HEK293 (cell line): Measurements from ENCODE around the gene TLX3.

ENCODE experiments used
- CTCF ChIA-PET: fragments of 350-600 bp; formaldehyde crosslinking; extraction: SDS; loops from one replicate; lab custom pipeline; 2021; ENCODE audit warnings: antibody characterized with exemption; lab: Yijun Ruan, JAX
- POLR2A ChIA-PET: fragments of 300-600 bp; formaldehyde crosslinking; extraction: SDS; loops from one replicate; lab custom pipeline; 2020; ENCODE audit warnings: antibody characterized with exemption, inconsistent platforms; lab: Yijun Ruan, JAX
- H3K27ac ChIP-seq: fragments of 200-500 bp; sonication (Bioruptor generic); 2 replicates; pipeline ENCODE4 v1.5.1; 2014; ENCODE audit warnings: low read depth, low read length, control low read depth, inconsistent platforms; ENCODE audit errors: extremely low read depth
- H3K36me3 ChIP-seq, 2 experiments: fragments of 200-500 bp in 1 of 2; sonication (Bioruptor generic) in 1 of 2; 1 replicate in 1 of 2; 2 replicates in 1 of 2; pipeline ENCODE4 v1.5.1; 2014 to 2017; ENCODE audit warnings: inconsistent platforms in 2 of 2, low read length in 2 of 2; ENCODE audit not compliant: control insufficient read depth in 2 of 2, insufficient read depth in 1 of 2
- H3K4me1 ChIP-seq: fragments of 200-500 bp; sonication (Bioruptor generic); 2 replicates; pipeline ENCODE4 v1.5.1; 2014; ENCODE audit warnings: mild to moderate bottlenecking, low read length, inconsistent platforms; ENCODE audit not compliant: control insufficient read depth, insufficient read depth
- H3K4me3 ChIP-seq: 2 replicates; pipeline ENCODE4 v1.5.1; 2011; ENCODE audit warnings: low read depth, mild to moderate bottlenecking, control low read depth, low read length, moderate library complexity
- H3K9me3 ChIP-seq: fragments of 200-500 bp; sonication (Bioruptor generic); 2 replicates; pipeline ENCODE4 v1.5.1; 2014; ENCODE audit warnings: low read depth, low read length, inconsistent platforms; ENCODE audit not compliant: control insufficient read depth, insufficient read depth
- EGR2 ChIP-seq: fragments of 450-650 bp; formaldehyde crosslinking; IDR thresholded peaks from 2 replicates; pipeline ENCODE4 v1.5.1; 2016; ENCODE audit warnings: low read depth, missing biosample characterization, missing genetic modification characterization
- GLIS2 ChIP-seq: fragments of 450-650 bp; formaldehyde crosslinking; IDR thresholded peaks from 2 replicates; pipeline ENCODE4 v1.5.1; 2016; ENCODE audit warnings: missing biosample characterization, missing genetic modification characterization
- OSR2 ChIP-seq: fragments of 450-650 bp; formaldehyde crosslinking; IDR thresholded peaks from 2 replicates; pipeline ENCODE4 v1.5.1; 2016; ENCODE audit warnings: missing biosample characterization, missing genetic modification characterization
- PRDM6 ChIP-seq: fragments of 450-650 bp; formaldehyde crosslinking; IDR thresholded peaks from 2 replicates; pipeline ENCODE4 v1.5.1; 2017; ENCODE audit warnings: missing biosample characterization, missing genetic modification characterization
- RBAK ChIP-seq: fragments of 450-650 bp; formaldehyde crosslinking; IDR thresholded peaks from 2 replicates; pipeline ENCODE4 v1.5.1; 2016; ENCODE audit warnings: missing biosample characterization, missing genetic modification characterization
- REST ChIP-seq: fragments of 450-650 bp; formaldehyde crosslinking; IDR thresholded peaks from 2 replicates; pipeline ENCODE4 v1.5.1; 2016; ENCODE audit warnings: missing biosample characterization, missing genetic modification characterization
- ZNF169 ChIP-seq: fragments of 450-650 bp; formaldehyde crosslinking; IDR thresholded peaks from 2 replicates; pipeline ENCODE4 v1.5.1; 2016; ENCODE audit warnings: missing biosample characterization, missing genetic modification characterization
- ZNF626 ChIP-seq: fragments of 450-650 bp; sonication (Bioruptor Pico); formaldehyde crosslinking; IDR thresholded peaks from 2 replicates; pipeline ENCODE4 v1.5.1; 2018; ENCODE audit warnings: missing biosample characterization, missing genetic modification characterization, inconsistent platforms
- ZNF830 ChIP-seq: fragments of 450-650 bp; IDR thresholded peaks from 2 replicates; pipeline ENCODE4 v1.5.0; 2018; ENCODE audit warnings: missing biosample characterization, missing genetic modification characterization, low read depth, mild to moderate bottlenecking, moderate library complexity
- ZNF843 ChIP-seq: fragments of 450-650 bp; formaldehyde crosslinking; IDR thresholded peaks from 2 replicates; pipeline ENCODE4 v1.5.1; 2016; ENCODE audit warnings: missing biosample characterization, missing genetic modification characterization
- TF ChIP-seq, protein P1 (sequence below): fragments of 450-650 bp; formaldehyde crosslinking; IDR thresholded peaks from 2 replicates; pipeline ENCODE4 v1.5.1; 2016; ENCODE audit warnings: missing biosample characterization, missing genetic modification characterization, low read depth
- TF ChIP-seq, protein P2 (sequence below): fragments of 450-650 bp; IDR thresholded peaks from 2 replicates; pipeline ENCODE4 v1.5.1; 2018; ENCODE audit warnings: missing biosample characterization, mild to moderate bottlenecking, missing genetic modification characterization

Gene TLX3

DNA sequence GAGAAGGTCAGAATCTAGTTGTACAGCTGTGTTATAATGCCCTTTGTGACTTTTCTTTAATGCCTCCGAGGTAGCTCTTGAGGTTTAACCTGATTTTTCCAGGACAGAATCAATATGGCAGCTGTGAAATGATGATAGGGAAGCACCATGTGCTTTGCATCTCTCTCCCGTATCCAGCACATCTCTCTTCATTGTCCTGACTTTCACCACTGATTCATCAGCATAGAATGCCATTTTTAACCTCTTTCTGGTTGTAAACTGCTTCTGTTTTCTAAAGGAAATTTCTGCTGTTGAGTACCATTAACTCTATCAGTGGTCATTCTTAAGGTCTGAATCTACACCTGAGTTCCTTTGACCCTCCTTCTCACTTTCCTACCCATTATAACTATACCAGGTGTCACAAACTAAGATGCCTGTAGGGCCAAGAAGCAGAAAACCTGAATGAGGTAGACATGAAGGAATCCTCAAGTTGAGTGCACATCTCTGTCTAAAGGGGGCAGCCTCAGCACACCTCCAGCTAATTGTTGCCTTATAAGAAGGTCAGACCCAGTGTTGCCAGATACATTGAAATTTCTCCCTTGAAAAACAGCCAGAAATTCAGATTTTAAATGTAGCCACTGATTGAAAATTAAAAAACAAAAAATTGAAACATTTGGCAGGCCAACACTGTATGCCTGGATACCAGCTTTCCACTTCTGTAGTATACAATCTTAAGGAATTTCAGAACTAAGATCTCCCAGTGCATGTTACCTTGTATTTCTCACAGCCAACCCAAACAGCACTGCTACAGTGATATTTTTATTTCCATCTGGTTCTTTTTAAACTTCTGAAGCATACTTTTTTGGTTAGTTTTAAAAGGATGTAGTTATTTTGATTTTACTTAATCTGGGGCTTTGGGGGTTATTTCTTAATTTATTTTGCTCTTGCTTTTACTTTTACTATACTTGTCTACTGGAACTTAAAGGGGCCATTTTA, 35.8 kb upstream of the TLX3 start (continued):
- TF ChIP-seq RBAK (tag by site-specific recombination): no peak
- no peak for TF ChIP-seq REST (tag by site-specific recombination)

GRCh38 chr5:171275841-171276544, 33.1 kb upstream of the TLX3 start:
- Histone ChIP-seq H3K27ac (no peak overlapping the region), H3K4me3 (no peak overlapping the region), H3K4me1 (peaks cover 11% of the 10 kb centered on the region), H3K36me3 (no peaks in the 10 kb centered on the region), H3K9me3 (no peaks in the 10 kb centered on the region)
- CTCF ChIA-PET: interaction anchor here (1.0 to 2.0 kb wide), 4 partner anchors 17 to 69 kb away, joined by 3 to 13 read pairs (median 5); no protein-coding TSS in a partner anchor
- TF ChIP-seq ZNF843: 0 out of 2 replicates have a peak, but pooled peaks have one; percentile 26
- TF ChIP-seq, protein P1, sequence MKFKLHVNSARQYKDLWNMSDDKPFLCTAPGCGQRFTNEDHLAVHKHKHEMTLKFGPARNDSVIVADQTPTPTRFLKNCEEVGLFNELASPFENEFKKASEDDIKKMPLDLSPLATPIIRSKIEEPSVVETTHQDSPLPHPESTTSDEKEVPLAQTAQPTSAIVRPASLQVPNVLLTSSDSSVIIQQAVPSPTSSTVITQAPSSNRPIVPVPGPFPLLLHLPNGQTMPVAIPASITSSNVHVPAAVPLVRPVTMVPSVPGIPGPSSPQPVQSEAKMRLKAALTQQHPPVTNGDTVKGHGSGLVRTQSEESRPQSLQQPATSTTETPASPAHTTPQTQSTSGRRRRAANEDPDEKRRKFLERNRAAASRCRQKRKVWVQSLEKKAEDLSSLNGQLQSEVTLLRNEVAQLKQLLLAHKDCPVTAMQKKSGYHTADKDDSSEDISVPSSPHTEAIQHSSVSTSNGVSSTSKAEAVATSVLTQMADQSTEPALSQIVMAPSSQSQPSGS (tag by site-specific recombination): peak; percentile 83
- peak; percentile 72 for TF ChIP-seq PRDM6 (tag by site-specific recombination)
- TF ChIP-seq GLIS2 (tag by site-specific recombination): no peak
- TF ChIP-seq OSR2 (tag by site-specific recombination): peak; percentile 84
- POLR2A ChIA-PET: no interaction called here

DNA sequence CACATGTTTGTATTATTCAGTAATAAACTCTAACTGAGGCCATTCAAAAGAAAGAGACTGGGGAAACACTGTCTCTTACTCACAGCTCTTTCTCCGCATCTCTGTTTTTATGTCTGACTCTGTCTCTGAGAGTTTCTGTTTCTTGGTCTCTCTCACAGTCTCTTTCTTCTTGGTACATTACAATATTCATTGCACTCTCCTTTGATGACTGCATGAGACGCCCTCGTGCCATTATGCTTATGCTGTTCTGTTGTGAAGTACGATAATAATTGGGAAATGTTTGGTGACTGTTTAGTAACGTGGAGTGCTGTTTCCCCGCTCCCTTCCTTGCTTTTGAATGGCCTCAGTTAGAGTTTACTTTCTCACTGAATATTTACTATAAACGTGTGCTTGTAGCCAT, 25.3 kb upstream of the TLX3 start:
- no peak for TF ChIP-seq ZNF626
- Histone ChIP-seq H3K9me3 (no peaks in the 10 kb centered on the region), H3K27ac (no peak overlapping the region), H3K4me1 (0 out of 2 replicates have a peak, but pooled peaks cover 5% of the 10 kb centered on the region), H3K36me3 (no peaks in the 10 kb centered on the region), H3K4me3 (no peak overlapping the region)
- POLR2A ChIA-PET: no interaction called here
- CTCF ChIA-PET: no interaction called here

- Histone ChIP-seq H3K9me3 (no peaks in the 10 kb centered on the region), H3K36me3 (no peaks in the 10 kb centered on the region), H3K4me3 (no peak overlapping the region), H3K27ac (no peak overlapping the region), H3K4me1 (0 out of 2 replicates have a peak, but pooled peaks cover 5% of the 10 kb centered on the region)
- CTCF ChIA-PET: interaction anchor here (0.7 to 1.2 kb wide), 2 partner anchors 18 to 58 kb away, joined by 3 read pairs; no protein-coding TSS in a partner anchor
- TF ChIP-seq EGR2: no peak
- TF ChIP-seq, protein P2, sequence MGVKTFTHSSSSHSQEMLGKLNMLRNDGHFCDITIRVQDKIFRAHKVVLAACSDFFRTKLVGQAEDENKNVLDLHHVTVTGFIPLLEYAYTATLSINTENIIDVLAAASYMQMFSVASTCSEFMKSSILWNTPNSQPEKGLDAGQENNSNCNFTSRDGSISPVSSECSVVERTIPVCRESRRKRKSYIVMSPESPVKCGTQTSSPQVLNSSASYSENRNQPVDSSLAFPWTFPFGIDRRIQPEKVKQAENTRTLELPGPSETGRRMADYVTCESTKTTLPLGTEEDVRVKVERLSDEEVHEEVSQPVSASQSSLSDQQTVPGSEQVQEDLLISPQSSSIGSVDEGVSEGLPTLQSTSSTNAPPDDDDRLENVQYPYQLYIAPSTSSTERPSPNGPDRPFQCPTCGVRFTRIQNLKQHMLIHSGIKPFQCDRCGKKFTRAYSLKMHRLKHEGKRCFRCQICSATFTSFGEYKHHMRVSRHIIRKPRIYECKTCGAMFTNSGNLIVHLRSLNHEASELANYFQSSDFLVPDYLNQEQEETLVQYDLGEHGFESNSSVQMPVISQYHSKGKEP: peak; percentile 72
- no peak for TF ChIP-seq ZNF830
- peak; percentile 64 for TF ChIP-seq PRDM6 (tag by site-specific recombination)
- no peak for TF ChIP-seq ZNF169
- POLR2A ChIA-PET: no interaction called here
These were observed 23.6 kb upstream of the TLX3 start for GRCh38 chr5:171285465-171285864.
